A673 (cell line): ENCODE measurements around the gene GLRA1. TPM values are rescaled to one million over a fixed set of nuclear protein-coding genes. Genes with fewer than 3 reads are reported as not detected.

Experiments used
- BruUV-seq: library from RNA; stranded (reverse); fragments of 400-500 nt; replicated peaks from 2 replicates; lab custom pipeline; 2021; lab: Mats Ljungman, UMichigan
- CTCF ChIA-PET: fragments of 300-600 bp; sonication (Branson Sonifier 250); formaldehyde crosslinking; loops from one replicate; lab custom pipeline; 2022; ENCODE audit warnings: antibody characterized with exemption; lab: Charles Lee
- POLR2A ChIA-PET: fragments of 300-600 bp; sonication (Branson Sonifier 250); formaldehyde crosslinking; loops from one replicate; lab custom pipeline; 2022; ENCODE audit warnings: antibody characterized with exemption; ENCODE audit not compliant: low non-redundant PET; lab: Charles Lee
- DNase-seq: peaks from one replicate; pipeline ENCODE4 v3.0.0-alpha.2; 2015; ENCODE audit warnings: low spot score
- H3K27ac ChIP-seq: fragments of 200-600 bp; sonication (generic); 2 replicates; pipeline ENCODE4 v1.5.1; 2016; ENCODE audit warnings: mixed run types, low read depth, mild to moderate bottlenecking, mixed read lengths, antibody characterized with exemption, low read length; ENCODE audit not compliant: poor library complexity, severe bottlenecking
- H3K27me3 ChIP-seq: fragments of 200-600 bp; sonication (generic); replicated peaks from 2 replicates; pipeline ENCODE4 v1.6.1; 2017; ENCODE audit warnings: mixed run types, low read depth, mild to moderate bottlenecking, mixed read lengths, antibody characterized with exemption, low read length; ENCODE audit not compliant: insufficient read depth, poor library complexity
- H3K36me3 ChIP-seq: fragments of 200-600 bp; sonication (generic); 2 replicates; pipeline ENCODE4 v1.6.1; 2016; ENCODE audit warnings: mixed run types, mild to moderate bottlenecking, mixed read lengths, antibody characterized with exemption, low read length; ENCODE audit not compliant: insufficient read depth, poor library complexity, severe bottlenecking
- H3K4me1 ChIP-seq: fragments of 200-600 bp; sonication (generic); 2 replicates; pipeline ENCODE4 v1.6.1; 2017; ENCODE audit warnings: mixed run types, mild to moderate bottlenecking, mixed read lengths, antibody characterized with exemption, low read length; ENCODE audit not compliant: insufficient read depth, poor library complexity, severe bottlenecking
- H3K4me3 ChIP-seq: fragments of 200-600 bp; sonication (generic); 2 replicates; pipeline ENCODE4 v1.5.1; 2016; ENCODE audit warnings: low read depth, mixed run types, mild to moderate bottlenecking, mixed read lengths, low read length; ENCODE audit not compliant: poor library complexity, severe bottlenecking
- H3K9me3 ChIP-seq: fragments of 200-600 bp; sonication (generic); 2 replicates; pipeline ENCODE4 v1.6.1; 2016; ENCODE audit warnings: mixed run types, low read depth, mild to moderate bottlenecking, mixed read lengths, antibody characterized with exemption, low read length; ENCODE audit not compliant: poor library complexity, severe bottlenecking
- CTCF ChIP-seq: fragments of 300-800, 200-600 bp; sonication (generic); conservative IDR thresholded peaks from 2 replicates; pipeline ENCODE4 v1.5.1; 2017; ENCODE audit warnings: low read depth, mild to moderate bottlenecking, antibody characterized with exemption, low read length, moderate library complexity, mixed read lengths
- EZH2 ChIP-seq: fragments of 200-600 bp; sonication (generic); IDR thresholded peaks from 2 replicates; pipeline ENCODE4 v1.6.1; 2017; ENCODE audit warnings: borderline replicate concordance, low read depth, mild to moderate bottlenecking, mixed read lengths, antibody characterized with exemption, low read length; ENCODE audit not compliant: poor library complexity, severe bottlenecking
- intact Hi-C: fragments of 100-400 bp; cut with micrococcal nuclease; formaldehyde crosslinking; loops from one replicate; pipeline ENCODE4 v1.10.0; 2022; ENCODE audit not compliant: unreplicated experiment
- total RNA-seq: library from RNA; stranded (reverse); gene quantifications from 2 replicates; pipeline ENCODE4 v1.2.3, GENCODE V29; 2021

GLRA1 gene
- total RNA-seq, 1 experiment from 2014 or later = not detected

GRCh38 chr5:151889614-151890013 lies 35.0 kb downstream of the GLRA1 start:
- intact Hi-C loops = no loop called here
- Histone ChIP-seq H3K4me3 (no peak overlapping the region), H3K4me1 (peaks cover 1% of the 10 kb centered on the region), H3K9me3 (no peaks in the 10 kb centered on the region), H3K36me3 (no peaks in the 10 kb centered on the region), H3K27me3 (no peaks in the 10 kb centered on the region), H3K27ac (no peak overlapping the region)
- no peak for TF ChIP-seq EZH2
- TF ChIP-seq CTCF = no peak
- CTCF ChIA-PET = no interaction called here
- no peak for DNase-seq
- no TSS peak for BruUV-seq
- POLR2A ChIA-PET = no interaction called here

- DNase-seq = no peak
- no TSS peak for BruUV-seq
- POLR2A ChIA-PET = no interaction called here
- H3K27ac ChIP-seq = no peak overlapping the region
- no peaks in the 10 kb centered on the region for H3K27me3 ChIP-seq
- no peaks in the 10 kb centered on the region for H3K9me3 ChIP-seq
- no peak overlapping the region for H3K4me3 ChIP-seq
- TF ChIP-seq EZH2 = no peak
- no peak for TF ChIP-seq CTCF
- no peaks in the 10 kb centered on the region for H3K4me1 ChIP-seq
- intact Hi-C loops = no loop called here
- no peaks in the 10 kb centered on the region for H3K36me3 ChIP-seq
- CTCF ChIA-PET = no interaction called here
These were observed 37.9 kb downstream of the GLRA1 start for GRCh38 chr5:151886546-151887275.

- TF ChIP-seq CTCF = no peak
- TF ChIP-seq EZH2 = no peak
- CTCF ChIA-PET = no interaction called here
These were observed 39.3 kb downstream of the GLRA1 start for GRCh38 chr5:151885138-151885908.

More at GRCh38 chr5:151885138-151885908, 39.3 kb downstream of the GLRA1 start:
- DNase-seq = no peak
- H3K36me3 ChIP-seq = no peaks in the 10 kb centered on the region
- H3K27ac ChIP-seq = no peak overlapping the region
- POLR2A ChIA-PET = no interaction called here
- BruUV-seq = no TSS peak
- intact Hi-C loops = no loop called here
- H3K9me3 ChIP-seq = no peaks in the 10 kb centered on the region
- H3K27me3 ChIP-seq = no peaks in the 10 kb centered on the region
- H3K4me1 ChIP-seq = no peaks in the 10 kb centered on the region
- H3K4me3 ChIP-seq = no peak overlapping the region
